Measurements from ENCODE around the gene PPP6C.
"Not testable (repeated sequence)": the region's sequence is repeated elsewhere in the genome, so short reads cannot be mapped to it uniquely, and the experiment has no call there.

Gene PPP6C

DNA sequence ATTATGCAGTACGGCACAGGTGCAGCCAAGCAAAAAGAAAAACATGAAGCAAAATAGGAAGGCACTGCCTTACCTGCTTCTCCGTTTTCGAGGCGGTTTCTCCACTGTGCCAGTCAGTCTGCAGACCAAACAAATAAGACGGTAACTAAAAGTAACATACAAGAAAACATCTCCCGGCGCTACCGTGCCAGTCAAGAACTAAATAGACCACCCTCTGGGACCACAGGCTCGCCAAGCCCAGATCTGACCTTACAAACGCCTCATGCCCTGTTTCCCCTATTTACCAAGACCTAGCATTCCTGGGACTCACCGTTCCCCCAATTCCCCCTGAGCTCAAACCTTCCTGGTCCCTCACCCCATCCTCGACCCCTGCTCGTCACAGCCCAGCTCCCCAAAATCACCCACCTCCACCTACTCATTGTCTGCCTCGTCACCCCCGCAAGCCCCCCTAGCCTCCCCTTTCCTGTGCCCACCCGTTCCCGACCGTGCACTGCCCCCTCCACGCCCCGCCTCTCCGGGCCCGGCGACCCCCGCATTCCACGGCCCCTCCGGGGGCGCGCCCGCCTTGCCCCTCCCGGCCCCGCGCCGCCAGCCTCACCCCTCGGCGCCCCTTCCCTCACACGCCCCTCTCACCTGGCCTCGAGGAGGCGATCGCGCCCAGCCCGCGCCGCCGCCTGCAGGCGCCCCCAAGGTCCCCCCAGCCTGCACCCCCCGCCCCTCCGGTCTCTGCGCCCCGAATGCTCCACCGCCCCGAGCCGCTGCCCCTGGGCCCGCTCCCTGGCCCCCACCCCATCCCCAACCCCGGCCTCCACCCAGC is 46.8 kb downstream of the PPP6C start:
- DNase-seq = peak in 5 of 56 donors; percentile 4 to 46 (median 13)

DNA sequence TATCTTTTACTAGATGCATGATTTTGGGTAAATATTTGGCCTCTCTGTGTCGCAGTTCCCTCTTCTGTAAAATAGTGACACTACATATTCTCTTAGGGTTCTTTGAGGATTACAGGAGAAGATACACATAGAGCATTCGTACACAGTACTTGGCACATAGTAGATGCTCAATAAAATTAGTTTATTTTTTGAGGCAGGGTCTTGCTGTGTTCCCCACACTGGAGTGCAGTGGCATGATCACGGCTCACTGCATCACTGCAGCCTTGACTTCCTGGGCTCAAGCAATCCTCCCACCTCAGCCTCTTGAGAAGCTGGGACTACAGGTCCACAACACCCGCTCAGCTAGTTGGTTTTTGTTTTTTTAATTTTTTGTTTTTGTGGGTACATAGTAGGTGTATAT is 47.9 kb downstream of the PPP6C start:
- DNase-seq = no peak

DNA sequence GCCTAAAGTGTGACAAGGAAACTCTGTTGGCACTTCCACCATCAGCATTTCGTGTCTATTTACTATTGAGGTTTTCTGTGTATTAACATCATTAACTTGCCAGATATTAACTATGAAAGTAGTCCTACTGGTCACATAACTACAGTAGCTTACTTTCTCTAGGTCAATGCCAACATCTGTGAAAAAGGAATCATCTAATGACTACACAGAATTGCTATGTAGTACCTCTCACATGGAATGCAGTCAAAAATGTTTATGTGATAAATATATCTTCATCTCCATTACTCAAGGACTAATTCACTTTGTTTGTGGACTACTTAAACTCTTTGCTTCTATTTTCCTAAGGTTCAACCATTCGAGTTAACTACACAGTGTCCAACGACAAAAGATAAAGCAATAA is 48.4 kb downstream of the PPP6C start:
- no peak for DNase-seq

DNA sequence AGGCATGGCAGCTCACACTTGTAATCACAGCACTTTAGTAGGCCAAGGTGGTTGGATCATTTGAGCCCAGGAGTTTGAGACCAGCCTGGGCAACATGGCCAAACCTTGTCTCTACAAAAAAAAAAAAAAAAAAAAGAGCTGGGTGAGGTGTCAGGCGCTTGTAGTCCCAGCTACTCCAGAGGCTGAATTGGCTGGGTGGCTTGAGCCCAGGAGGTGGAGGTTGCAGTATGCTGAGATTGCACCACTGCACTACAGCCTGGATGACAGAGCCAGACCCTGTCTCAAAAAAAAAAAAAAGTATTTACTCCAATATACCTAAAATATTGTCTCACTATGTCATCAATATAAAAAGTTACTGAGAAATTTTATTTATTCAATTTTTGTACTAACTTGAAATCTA is 49.0 kb downstream of the PPP6C start:
- DNase-seq = no peak

DNA sequence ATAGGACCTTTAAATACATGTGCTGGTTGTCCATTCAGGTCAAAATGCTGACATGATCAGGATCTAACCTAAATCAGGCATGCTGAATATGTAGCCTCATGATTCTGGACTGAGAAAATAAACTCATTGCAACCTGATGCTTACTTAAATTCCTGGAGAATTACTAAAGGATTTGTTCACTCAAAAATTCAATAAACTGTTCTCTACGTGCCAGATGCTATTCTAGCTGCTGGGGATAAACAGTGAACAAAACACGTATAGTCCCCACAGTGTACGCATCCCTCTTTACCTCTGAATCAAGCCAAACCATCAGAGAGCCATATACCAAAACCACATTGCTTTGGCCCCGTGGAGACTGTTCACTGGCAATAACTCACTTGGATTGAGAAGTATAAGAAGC is 52.4 kb downstream of the PPP6C start:
- DNase-seq = no peak

DNA sequence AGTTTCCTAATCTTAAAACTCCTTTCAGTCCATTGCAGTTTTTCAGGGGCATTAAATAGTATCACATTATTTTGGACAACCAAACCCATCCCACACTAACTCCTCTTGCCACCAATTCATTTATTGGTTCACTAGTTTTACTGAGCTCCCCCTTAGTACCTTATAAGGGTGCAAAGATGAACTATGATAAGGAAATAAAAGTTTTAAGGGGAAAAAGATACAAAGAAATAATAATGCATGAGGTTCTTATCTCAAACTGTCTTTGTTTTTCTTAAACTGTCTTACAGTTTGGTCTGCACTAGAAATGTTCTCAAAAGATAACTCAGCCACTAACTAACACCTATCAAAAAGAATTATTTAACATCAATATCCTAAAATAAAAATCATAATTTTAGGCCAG is 54.6 kb downstream of the PPP6C start:
- no peak for DNase-seq

DNA sequence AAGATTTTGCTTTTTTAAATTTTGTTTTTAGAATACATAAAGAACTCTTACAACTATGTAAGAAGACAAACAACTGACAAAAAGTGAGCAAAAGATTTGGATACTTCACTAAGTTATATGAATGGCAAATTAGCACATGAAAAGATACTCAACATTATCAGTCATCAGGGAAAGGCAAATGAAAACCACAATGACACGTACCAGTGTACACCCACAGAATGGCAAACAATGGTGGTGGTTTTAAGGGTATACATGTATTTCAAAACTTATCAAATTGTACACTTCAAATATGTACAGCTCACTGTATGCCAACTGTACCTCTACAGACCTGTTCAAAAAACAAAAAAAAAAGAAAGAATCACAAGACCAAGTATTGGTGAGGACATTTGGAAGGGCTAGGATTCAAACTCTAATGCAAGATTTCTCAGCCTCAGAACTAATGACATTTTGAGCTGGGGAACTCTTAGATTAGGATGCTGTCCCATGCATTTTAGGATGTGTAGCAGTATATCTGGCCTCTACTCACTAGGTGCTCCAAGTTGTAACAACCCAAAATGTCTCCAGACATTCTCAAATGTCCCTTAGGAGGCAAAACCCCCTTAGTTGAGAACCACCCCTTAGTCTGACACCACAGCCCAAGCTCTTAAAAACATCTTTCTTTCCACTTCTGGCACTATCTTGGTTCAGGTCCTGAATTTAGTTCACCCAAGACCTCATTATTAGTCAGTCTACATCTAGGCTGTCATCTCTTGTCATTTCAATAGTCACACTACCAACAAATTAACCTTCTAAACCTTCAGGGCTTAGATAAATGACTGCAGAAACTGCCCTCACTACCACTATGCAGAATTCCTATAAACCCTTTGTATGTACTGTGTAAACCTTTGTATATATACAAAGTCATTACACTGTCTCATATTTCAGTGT is 55.9 kb downstream of the PPP6C start:
- no peak for DNase-seq

DNA sequence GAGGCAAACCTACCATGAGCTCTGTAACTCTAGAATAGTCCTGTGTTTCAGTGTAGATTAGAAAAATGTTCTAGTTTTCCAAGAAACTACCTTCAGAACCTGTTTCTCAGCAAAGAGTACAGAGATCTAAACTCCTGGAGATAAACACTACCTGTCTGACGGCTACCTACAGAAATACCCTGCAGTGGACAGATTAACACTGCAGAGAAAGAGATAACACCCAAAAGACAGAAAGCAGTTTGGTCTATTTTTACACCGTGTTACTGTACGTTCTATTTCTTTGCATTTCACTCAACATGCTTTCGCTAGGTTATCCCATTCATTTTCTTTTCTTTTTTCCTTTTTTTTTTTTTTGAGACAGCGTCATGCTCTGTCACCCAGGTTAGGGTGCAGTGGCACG is 57.8 kb downstream of the PPP6C start:
- DNase-seq = no peak

DNA sequence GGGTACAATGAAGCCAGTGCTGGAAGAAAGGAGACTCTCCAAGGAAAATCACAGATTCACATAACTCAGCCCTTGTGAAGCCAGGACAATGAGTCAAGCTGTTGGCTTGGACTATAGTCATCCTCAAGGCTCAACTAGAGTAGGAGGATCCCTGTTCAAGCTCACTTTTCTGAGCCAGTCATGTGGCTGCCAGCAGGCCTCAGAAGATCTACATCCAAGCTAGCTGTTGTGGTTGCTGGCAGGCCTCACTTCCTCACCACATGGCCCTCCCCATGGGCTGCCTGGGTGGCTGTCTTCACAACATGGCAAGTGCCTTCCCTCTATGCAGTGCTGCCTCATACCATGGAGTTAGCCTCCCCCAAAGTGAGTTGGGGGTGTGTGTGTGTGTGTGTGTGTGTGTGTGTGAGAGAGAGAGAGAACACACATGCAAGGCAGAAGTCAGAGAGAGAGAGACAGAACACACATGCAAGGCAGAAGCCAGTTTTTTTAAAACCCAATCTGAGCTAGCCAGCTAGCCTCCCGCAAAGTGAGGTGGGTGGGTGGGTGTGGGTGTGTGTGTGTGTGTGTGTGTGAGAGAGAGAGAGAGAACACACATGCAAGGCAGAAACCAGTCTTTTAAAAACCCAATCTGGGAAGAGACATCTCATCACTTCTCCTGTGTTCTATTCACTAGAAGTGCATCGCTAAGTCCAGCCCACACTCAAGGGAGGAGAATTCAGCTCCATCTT is 63.4 kb downstream of the PPP6C start:
- DNase-seq = peak in 48 of 56 donors; percentile 3 to 78 (median 42)

DNA sequence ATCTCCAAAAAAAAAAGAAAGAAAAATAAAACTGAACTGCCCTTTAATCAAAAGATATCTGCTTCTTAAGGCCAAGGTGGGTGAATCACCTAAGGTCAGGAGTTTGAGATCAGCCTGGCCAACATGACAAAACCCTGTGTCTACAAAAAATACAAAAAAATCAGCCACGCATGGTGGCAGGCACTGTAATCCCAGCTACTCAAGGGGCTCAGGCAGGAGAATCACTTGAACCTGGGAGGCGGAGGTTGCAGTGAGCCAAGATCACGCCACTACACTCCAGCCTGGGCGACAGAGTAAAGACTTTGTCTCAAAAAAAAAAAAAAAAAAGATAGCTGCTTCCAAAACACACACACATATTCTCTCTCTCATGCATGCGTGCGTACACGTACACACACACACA is 64.1 kb downstream of the PPP6C start:
- no peak for DNase-seq

DNA sequence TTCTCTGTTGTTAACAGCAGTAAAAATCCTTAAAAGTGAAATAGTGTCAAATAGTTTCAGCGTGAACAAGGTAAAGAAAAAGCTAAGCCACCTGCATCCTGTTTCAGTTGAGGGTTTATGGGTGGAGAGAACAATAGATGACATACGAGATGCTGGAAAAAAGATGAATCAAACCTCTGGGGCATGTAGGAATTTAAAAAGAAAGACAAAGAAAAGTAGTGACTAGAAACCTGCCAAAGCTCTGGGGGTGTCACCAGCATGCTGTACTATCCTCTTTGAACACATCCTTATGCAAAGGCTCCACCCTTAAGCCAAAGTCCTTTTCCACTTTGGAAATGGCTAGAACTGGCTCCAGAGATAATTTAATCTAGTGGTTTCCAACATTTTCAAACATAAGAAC is 68.5 kb downstream of the PPP6C start:
- DNase-seq = no peak

DNA sequence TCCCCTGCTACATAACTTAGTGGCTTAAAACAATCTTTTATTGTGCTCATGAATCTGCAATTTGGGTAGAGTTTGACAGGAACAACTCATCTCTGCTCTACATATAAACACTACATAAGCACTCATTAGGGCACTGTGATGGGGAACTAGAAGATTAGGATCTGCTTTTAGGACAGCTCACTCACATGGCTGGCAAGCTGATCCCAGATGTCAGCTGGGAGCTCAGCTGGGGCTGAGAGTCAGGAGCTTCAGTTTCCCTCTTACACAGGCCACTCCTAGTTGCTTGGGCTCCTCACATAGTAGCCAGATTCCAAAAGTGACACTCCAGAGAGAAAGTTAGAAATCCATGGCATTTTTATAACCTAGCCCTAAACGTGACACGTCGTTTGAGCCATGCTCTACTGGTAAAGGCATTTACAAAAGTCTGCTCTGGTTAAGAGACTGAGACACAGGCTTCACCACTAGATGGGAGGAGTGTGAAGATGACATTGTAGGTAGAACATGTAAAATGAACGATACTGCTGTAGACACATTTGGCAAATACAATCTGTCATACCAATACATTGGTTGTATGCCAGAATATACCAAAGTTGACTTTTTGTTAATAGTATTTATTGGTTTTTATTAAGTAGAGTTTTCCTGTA is 69.8 kb downstream of the PPP6C start:
- no peak for DNase-seq

DNA sequence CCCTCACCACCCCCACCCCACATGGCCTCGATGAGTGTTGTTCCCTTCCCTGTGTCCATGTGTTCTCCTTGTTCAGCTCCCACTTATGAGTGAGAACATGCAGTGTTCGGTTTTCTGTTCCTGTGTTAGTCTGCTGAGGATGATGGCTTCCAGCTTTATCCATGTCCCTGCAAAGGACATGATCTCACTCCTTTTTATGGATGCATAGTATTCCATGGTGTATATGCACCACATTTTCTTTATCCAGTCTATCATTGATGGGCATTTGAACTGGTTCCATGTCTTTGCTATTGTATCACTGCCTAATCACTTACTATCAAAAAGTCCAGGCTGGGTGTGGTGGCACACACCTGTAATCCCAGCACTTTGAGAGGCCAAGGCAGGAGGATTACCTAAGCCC is 70.9 kb downstream of the PPP6C start:
- not testable (repeated sequence) for DNase-seq

DNA sequence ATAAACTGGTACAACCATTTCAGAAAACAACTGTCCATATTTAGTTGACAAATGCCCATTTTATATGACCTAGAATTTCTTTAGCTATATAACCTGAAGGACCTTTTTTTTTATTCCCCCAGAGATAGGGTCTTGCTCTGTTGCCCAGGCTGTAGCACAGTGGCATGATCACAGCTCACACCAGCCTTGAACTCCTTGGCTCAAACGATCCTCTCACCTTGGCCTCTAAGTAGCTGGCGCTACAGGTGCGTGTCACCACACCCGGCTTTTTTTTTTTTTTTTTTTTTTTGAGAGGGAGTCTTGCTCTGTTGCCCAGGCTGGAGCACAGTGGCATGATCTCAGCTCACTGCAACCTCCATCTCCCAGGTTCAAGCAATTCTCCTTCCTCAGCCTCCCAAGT is 75.1 kb downstream of the PPP6C start:
- DNase-seq = not testable (repeated sequence)

DNA sequence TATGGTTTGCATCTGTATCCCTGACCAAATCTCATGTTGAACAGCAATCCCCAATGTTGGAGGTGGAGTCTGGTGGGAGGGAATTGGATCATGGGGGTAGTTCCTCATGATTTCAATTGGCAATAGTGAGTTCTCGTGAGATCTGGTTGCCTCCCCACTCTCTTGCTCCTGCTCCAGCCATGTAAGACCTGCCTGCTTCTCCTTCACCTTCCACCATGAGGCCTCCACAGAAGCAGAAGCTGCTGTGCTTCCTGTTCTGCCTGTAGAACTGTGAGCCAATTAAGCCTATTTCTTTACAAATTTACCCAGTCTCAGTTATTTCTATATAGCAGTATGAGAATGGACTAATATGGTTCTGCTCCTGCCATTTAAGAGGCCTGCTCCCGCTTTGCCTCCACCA is 79.1 kb downstream of the PPP6C start:
- DNase-seq = no peak

DNA sequence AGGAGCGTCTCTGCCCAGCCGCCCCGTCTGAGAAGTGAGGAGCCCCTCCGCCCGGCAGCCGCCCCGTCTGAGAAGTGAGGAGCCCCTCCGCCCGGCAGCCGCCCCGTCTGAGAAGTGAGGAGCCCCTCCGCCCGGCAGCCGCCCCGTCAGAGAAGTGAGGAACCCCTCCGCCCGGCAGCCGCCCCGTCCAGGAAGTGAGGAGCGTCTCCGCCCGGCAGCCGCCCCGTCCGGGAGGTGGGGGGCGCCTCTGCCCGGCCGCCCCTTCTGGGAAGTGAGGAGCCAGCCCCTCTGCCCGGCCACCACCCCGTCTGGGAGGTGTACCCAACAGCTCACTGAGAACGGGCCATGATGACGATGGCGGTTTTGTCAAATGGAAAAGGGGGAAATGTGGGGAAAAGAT is 81.1 kb downstream of the PPP6C start:
- DNase-seq = not testable (repeated sequence)

DNA sequence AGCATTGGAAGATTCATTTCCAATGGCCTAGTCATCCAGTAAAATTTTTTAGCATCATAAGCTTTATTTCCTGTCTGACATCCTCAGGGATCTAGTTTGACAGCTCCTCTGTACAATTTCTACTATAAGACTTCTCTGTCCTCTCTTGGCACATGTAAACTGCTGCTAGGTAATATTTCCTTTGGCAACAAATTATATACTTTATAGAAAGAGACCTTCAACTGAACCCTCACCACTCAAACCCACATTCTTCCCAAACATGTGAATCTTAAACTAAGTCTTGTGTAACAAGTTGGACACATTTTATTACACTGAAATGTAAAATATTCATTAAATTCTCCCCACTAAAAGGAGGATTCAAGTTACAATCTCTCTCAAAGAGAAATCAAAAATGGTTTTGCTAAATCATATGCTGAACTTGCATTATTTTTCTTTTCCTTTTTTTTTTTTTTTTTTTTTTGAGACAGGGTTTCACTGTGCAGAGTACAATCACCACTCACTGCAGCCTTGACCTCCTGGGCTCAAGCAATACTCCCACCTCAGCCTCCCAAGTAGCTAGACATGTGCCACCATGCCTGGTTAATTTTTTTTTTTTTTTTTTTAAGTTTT is 83.2 kb downstream of the PPP6C start:
- no peak for DNase-seq

DNA sequence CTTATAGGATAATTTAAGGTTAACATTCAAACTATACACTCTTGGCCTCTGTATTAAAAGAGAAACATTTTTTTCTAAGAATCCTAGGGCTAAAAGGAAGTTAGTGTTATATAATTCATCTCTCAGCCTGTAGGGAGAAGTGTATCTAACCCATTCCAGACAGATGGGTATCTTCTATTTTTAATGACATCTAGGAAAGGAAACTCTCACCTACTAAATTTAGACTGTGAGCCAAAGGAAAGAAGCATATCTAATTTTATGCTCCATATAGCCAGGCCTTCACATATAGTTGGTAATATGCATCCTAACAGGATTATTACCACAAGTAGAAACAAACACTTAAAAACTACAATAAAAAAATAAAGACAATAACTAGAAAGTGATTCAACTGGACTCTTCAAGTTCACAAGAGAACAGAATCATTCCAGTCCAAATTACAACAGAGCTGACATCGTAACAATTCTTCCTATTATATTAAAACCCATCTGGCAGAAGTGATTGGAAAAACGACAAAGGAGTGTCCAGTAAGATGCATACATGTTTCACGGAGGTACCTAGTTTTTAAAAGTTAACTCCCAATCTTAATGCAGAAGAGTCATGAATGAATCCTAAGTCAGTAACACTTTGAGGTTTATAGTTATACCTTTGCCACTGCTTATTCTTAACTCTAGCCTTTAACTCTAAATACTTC is 85.7 kb downstream of the PPP6C start:
- no peak for DNase-seq

DNA sequence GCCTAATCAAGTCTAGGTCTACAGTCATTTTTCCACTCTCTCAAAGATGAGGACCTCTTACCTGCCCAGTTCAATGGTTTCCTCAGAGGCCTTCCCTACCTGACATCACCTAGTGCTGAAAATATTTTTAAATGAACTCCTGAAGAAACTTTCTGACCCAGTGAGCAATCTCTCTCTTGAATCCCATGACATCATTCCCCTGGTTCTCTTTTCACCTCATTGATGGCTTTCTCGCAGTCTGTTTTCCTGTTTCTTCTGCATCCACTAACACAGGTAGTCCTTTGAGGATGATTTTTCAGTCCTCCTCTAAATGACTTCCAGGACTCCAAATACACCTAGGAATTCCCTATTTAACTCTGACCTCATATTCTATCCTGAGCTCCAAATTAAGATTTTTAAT is 86.6 kb downstream of the PPP6C start:
- DNase-seq = no peak

DNA sequence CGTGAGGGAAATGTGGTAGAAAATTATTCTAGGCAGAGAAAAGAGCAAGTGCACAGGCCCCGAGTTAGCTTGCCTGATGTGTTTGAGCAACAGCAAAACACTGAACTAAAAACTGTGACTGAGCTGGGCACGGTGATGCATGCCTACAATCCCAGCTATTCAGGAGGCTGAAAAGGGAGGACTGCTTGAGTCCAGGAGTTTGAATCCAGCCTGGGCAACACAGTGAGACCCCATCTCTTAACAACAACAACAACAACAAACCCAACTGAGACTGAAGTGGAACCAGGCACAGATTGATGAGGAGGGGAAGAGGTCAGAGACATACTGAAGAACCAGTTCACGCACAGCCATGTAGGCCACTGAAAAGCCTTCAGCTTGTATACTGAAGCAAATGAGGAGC is 88.8 kb downstream of the PPP6C start:
- DNase-seq = no peak
